ENCODE results near the gene TMEM151B. TPM values are rescaled to one million over a fixed set of nuclear protein-coding genes. Genes with fewer than 3 reads are reported as not detected.

Gene TMEM151B
- total and polyA plus RNA-seq, 11 donors, result 0.21 to 5.3 (median 0.45) TPM; not detected in 4

GRCh38 chr6:44262467-44263353 lies 7.5 kb upstream of the TMEM151B start:
- WGBS, 4 donors, result 68 to 84% (median 73%) methylated on average over 5 to 7 of the region's 7 CpGs
- H3K27me3 ChIP-seq, result peaks cover 0 to under 1% (median 0%) of the 10 kb centered on the region in 9 donors
- no peaks in the 10 kb centered on the region for H3K9me3 ChIP-seq
- intact Hi-C loops (cut with DNase I), result loop anchor here in 1 of 10 donors (10.0 kb wide), 1 partner anchor 192 kb away; no protein-coding TSS in a partner anchor
- peaks cover 2 to 51% (median 28%) of the 10 kb centered on the region in 12 donors for H3K4me1 ChIP-seq
- no peak for TF ChIP-seq CTCF (IDR thresholded peaks at IDR 0.05)
- no peak for TF ChIP-seq POLR2A (IDR thresholded peaks at IDR 0.05)
- H3K27ac ChIP-seq, result peak overlapping the region in 3 of 12 donors; percentile 80 to 93 (median 82)
- peak overlapping the region in 7 of 12 donors; percentile 72 to 96 (median 81) for H3K4me3 ChIP-seq
- ATAC-seq, result no peak
- DNase-seq, result peak in 1 of 5 donors; percentile 27
- peaks cover 0 to 40% (median 6%) of the 10 kb centered on the region in 9 donors for H3K36me3 ChIP-seq

- peak in 1 of 5 donors; percentile 25 for DNase-seq
- Histone ChIP-seq H3K4me1 (peaks cover 0 to 45% (median 26%) of the 10 kb centered on the region in 12 donors), H3K36me3 (peaks cover 0 to 36% (median 6%) of the 10 kb centered on the region in 9 donors), H3K27ac (peak overlapping the region in 4 of 12 donors; percentile 41 to 93 (median 81)), H3K4me3 (peak overlapping the region in 8 of 12 donors; percentile 72 to 96 (median 86)), H3K9me3 (no peaks in the 10 kb centered on the region), H3K27me3 (peaks cover 0 to 9% (median 0%) of the 10 kb centered on the region in 9 donors)
- 38 to 56% (median 48%) methylated on average over 9 of the region's 9 CpGs for WGBS, 4 donors
- no peak for TF ChIP-seq POLR2A (IDR thresholded peaks at IDR 0.05)
- intact Hi-C loops (cut with DNase I), result loop anchor here in 1 of 10 donors (10.0 kb wide), 1 partner anchor 191 kb away; no protein-coding TSS in a partner anchor
- peak in 1 of 4 donors; percentile 29 for ATAC-seq
Measured at GRCh38 chr6:44263354-44264100, 6.7 kb upstream of the TMEM151B start.

GRCh38 chr6:44264154-44265006 lies 5.9 kb upstream of the TMEM151B start:
- TF ChIP-seq CTCF (IDR thresholded peaks at IDR 0.05), result no peak
- 12 to 15% (median 14%) methylated on average over 13 of the region's 13 CpGs for WGBS, 4 donors
- H3K9me3 ChIP-seq, result no peaks in the 10 kb centered on the region
- H3K27ac ChIP-seq, result peak overlapping the region in 11 of 12 donors; percentile 61 to 93 (median 80)
- intact Hi-C loops (cut with DNase I), result loop anchor here in 7 of 10 donors (5.0 to 10.0 kb wide), 5 partner anchors 38 to 190 kb away; partner anchors contain the start of gene AARS2 (in 1 of the 7)
- ATAC-seq, result peak in 2 of 4 donors; percentile 7 to 43
- DNase-seq, result peak; percentile 45 to 79 (median 52)
- H3K4me3 ChIP-seq, result peak overlapping the region; percentile 59 to 96 (median 78)
- peaks cover 0 to 13% (median 4%) of the 10 kb centered on the region in 9 donors for H3K27me3 ChIP-seq
- H3K36me3 ChIP-seq, result peaks cover 0 to 28% (median 4%) of the 10 kb centered on the region in 9 donors
- peaks cover 0 to 45% (median 26%) of the 10 kb centered on the region in 12 donors for H3K4me1 ChIP-seq
